Stimulated activated CD8-positive, alpha-beta memory T cell treated with anti-CD3 and anti-CD28 coated beads, Interleukin-12 subunit alpha, Interleukin-12 subunit beta, amount 100 ng/mL, for 24 hours (primary cell): Measurements from ENCODE around the gene APOBEC3F.
"Not testable (repeated sequence)": the region's sequence is repeated elsewhere in the genome, so short reads cannot be mapped to it uniquely, and the experiment has no call there.

Experiments
- DNase-seq: peaks from one replicate; pipeline ENCODE4 v3.0.0-alpha.2; 2020; ENCODE audit errors: extremely low read depth

APOBEC3F gene

DNA sequence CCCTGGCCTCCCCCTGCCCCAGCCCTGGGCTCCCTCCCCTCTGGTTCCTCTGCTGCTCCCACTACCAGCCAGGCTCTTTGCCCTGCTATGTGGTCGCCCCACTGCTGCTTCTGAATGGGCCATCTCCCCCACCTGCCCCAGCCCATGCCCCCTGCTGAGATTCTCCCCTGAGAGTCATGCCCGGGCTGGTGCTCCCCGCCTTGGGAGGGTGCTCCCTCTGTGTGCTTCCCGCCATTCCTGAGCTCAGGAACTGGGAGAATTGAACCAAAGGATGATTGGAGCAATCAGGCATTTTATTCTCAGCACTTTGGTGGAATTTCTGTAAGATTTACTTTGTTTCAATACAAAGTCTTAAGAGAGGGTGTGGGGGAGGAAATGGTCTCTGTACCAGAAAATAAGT lies 12.9 kb upstream of the APOBEC3F start:
- DNase-seq: no peak

DNA sequence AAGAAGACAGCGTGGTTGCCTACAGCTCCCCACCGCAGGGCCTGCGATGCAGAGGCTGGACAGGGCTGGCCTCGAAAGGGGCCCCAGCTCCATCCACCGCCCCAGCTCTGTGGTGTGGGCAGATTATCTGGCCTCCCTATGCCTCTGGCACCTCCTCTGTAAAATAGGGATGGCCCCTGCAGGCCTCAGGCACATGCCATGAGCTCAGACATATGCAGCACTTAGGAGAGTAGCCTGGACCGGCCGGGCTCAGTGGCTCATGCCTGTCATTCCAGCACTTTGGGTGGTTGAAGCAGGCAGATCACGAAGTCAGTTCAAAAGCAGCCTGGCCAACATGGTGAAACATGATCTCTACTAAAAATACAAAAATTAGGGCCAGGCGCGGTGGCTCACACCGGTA lies 12.4 kb upstream of the APOBEC3F start:
- no peak for DNase-seq

DNA sequence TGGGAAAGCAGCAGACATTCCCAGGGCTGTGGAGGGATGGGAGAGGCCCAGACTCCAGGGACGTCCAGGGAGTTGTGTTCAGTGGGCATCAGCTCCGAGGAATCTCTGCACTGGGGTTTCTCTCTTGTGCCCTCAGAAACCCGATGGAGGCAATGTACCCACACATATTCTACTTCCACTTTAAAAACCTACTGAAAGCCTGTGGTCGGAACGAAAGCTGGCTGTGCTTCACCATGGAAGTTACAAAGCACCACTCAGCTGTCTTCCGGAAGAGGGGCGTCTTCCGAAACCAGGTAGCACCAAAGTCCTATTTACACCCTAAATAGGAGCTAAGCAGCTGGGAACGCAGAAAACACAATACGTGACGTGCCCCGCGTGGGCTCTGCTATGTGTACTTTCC lies 11.4 kb upstream of the APOBEC3F start:
- DNase-seq: no peak

DNA sequence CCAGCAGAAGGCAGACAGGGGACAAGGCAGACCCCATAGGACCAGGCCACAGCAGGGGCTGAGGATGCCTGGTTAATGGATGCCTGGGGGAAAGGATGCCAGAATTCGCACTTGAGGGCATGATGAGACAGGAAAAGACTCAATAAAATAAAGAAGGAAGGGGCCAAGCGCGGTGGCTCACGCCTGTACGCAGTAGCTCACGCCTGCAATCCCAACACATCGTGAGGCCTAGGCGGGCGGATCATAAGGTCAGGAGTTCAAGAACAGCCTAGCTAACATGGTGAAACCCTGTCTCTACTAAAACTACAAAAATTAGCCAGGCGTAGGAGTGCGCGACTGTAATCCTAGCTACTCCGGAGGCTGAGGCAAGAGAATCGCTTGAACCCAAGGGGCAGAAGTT lies 10.0 kb upstream of the APOBEC3F start:
- DNase-seq: no peak

DNA sequence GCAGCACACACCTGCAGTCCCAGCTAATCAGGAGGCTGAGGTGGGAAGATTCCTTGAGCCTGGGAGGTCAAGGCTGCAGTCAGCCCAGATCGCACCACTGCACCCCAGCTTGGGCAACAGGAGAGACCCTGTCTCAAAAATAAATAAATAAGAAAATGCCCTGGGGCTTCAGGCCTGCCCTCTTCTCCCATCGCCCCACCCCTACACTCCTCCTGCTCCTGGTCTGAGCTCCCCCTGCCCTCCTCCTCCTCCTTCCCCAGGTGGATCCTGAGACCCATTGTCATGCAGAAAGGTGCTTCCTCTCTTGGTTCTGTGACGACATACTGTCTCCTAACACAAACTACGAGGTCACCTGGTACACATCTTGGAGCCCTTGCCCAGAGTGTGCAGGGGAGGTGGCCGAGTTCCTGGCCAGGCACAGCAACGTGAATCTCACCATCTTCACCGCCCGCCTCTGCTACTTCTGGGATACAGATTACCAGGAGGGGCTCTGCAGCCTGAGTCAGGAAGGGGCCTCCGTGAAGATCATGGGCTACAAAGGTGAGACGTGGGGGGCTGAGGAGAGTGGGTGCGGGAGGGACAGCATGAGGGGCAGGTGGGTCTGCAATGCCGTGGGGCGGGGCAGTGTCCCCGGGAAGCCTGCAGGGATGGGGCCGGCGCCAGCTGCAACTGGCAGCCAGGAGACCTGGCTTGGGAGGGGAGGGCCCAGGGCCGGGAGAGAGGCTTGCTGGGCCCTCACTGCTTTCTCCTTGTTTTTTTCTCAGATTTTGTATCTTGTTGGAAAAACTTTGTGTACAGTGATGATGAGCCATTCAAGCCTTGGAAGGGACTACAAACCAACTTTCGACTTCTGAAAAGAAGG lies 9.0 kb upstream of the APOBEC3F start:
- DNase-seq: not testable (repeated sequence)

DNA sequence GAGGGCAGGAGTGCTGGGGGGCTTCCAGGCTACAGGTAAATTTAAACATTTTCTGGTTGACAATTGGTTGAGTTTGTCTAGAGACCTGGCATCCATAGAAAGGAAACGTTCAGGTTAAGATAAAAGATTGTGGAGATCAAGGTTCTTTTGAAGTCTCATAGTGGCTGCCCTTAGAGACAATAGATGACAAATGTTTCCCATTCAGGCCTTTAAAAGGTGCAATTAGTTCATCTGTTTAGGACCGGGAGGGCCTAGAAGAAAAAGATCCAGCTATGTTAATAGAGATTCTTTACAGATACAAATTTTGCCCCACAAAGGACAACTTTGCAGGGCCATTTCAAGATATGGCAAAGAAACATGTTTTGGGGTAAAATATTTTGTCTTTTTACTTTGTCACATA lies 3.6 kb upstream of the APOBEC3F start:
- not testable (repeated sequence) for DNase-seq

DNA sequence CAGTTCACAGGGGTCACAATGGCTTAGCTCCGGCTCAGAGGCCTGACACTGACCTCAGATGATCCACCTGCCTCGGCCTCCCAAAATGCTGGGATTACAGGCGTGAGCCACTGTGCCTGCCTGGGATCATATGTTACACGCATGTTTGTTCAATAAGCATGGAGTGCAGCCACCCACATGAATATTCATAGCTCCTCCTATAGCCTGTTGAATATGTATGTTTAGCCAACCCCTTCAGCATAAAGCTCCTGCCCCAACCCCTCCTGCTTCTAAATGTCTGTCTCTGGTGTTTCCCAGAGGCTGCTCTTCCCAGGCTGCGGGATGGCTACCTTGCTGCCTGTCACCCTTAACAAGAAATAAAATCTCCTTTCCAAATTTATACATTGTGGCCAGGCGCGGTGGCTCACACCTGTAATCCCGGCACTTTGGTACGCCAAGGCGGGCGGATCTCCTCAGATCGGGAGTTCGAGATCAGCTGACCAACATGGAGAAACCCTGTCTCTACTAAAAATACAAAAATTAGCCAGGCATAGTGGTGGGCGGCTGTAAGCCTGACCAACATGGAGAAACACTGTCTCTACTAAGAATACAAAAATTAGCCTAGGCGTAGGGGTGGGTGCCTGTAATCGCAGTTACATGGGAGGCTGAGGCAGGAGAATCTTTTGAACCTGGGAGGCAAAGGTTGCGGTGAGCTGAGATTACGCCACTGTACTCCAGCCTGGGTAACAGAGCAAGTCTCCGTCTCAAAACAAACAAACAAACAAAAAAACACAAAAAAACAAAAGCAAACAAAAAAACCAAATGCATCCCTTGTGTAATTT lies 1.1 kb upstream of the APOBEC3F start:
- no peak for DNase-seq

DNA sequence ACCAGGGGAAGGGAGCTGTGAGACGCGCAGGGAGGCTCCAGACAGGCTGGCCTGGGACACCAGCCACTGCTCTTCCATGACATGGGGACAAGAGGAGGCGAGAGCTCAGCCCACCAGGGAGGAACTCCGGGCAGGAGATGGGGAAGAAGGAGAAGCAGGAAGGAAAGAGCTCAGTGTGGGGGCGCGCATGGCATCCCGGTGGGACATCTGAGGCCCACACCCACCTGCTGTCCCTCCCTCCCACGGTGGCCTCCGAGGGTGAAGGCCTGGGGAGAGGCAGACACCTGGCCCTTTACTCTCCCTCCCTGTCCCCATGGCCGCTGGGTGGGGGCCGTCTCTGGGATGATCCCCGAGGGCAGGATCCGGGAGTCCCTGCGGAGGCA lies 518 bp upstream of the APOBEC3F start:
- DNase-seq: not testable (repeated sequence)

DNA sequence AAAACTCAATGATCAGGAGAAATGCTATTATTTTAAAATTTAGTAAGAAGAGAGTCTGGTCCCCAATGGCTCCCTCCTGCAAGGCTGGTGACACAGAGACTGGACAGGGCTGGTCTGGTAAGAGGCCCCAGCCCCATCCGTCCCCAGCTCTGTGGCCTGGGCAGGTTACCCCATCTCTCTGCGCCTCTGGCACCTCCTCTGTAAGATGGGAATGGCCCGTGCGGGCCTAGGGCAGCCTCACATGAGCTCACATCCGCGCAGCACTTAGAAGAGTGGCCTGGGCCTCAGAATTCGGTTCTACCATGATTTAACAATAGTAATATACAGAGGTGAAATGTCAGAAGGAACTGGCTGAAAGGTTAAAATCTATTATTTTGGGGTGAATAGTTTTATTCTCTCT lies 1.2 kb downstream of the APOBEC3F start:
- no peak for DNase-seq

DNA sequence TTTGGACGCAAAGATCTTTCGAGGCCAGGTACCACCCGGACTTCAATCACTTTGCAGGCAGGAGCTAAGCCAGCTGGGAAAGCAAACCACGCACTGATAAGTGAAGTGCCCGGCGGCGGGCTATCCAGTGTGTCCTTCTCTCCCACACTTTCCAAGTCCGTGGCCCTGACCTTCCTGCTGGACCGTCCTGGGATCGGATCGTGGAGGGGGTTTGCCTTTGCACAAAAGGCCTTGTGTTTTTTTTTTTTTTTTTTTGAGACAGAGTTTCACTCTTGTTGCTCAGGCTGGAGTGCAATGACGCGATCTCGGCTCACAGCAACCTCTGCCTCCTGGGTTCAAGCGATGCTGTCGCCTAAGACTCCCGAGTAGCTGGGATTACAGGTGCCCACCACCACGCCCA lies 2.4 kb downstream of the APOBEC3F start:
- DNase-seq: not testable (repeated sequence)

DNA sequence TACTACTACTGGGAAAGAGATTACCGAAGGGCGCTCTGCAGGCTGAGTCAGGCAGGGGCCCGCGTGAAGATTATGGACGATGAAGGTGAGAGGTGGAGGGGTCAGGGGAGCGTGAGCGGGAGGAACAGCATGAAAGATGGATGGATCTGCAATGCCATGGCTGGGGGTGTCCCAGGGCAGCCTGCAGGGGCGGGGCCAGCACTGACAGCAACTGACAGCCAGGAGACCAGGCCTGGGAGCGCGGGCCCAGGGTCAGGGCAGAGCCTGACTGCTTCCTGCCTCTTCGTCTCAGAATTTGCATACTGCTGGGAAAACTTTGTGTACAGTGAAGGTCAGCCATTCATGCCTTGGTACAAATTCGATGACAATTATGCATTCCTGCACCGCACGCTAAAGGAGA lies 4.5 kb downstream of the APOBEC3F start:
- not testable (repeated sequence) for DNase-seq

DNA sequence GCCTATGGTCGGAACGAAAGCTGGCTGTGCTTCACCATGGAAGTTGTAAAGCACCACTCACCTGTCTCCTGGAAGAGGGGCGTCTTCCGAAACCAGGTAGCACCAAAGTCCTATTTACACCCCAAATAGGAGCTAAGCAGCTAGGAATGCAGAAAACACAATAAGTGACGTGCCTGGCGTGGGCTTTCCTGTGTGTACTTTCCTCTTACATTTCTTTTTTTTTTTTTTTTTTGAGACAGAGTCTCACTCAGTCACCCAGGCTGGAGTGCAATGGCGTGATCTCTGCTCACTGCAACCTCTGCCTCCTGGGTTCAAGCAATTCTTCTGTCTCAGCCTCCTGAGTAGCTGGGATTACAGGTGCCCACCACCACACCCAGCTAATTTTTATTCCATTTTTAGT lies 8.8 kb downstream of the APOBEC3F start:
- not testable (repeated sequence) for DNase-seq

DNA sequence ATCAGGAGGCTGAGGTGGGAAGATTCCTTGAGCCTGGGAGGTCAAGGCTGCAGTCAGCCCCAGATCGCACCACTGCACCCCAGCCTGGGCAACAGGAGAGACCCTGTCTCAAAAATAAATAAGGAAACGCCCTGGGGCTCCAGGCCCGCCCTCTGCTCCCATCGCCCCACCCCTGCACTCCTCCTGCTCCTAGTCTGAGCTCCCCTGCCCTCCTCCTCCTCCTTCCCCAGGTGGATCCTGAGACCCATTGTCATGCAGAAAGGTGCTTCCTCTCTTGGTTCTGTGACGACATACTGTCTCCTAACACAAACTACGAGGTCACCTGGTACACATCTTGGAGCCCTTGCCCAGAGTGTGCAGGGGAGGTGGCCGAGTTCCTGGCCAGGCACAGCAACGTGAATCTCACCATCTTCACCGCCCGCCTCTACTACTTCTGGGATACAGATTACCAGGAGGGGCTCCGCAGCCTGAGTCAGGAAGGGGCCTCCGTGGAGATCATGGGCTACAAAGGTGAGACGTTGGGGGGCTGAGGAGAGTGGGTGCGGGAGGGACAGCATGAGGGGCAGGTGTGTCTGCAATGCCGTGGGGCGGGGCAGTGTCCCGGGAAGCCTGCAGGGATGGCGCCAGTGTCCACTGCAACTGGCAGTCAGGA lies 11.3 kb downstream of the APOBEC3F start:
- DNase-seq: not testable (repeated sequence)

DNA sequence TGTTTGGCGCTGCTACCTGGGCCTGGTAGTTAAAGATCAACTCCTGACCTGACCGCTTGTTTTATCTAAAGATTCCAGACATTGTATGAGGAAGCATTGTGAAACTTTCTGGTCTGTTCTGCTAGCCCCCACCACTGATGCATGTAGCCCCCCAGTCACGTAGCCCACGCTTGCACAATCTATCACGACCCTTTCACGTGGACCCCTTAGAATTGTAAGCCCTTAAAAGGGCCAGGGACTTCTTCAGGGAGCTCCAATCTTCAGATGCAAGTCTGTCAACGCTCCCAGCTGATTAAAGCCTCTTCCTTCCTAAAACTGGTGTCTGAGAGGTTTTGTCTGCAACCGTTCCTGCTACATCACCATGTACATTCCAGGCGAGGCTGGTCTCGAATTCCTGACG lies 15.0 kb downstream of the APOBEC3F start:
- no peak for DNase-seq

DNA sequence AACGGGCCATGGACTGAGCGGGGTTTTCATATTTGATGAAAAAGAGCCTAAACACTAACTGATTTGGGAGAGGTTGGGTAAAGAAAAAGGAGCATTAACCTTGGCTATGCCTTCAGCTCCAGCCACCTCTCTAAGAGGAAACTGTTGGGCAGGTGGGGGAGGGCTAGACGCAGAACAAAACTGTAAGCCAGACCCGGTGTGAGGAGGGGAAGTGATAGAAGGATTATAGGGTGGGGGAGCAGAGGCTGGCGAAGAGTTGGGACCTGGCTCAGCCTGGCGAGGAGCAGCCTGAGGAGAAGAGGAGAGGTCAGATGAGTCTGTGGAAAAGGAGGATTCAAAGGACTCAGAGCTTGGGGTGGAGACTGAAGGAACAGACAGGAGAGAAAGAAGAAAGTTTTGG lies 20.6 kb downstream of the APOBEC3F start:
- DNase-seq: not testable (repeated sequence)

DNA sequence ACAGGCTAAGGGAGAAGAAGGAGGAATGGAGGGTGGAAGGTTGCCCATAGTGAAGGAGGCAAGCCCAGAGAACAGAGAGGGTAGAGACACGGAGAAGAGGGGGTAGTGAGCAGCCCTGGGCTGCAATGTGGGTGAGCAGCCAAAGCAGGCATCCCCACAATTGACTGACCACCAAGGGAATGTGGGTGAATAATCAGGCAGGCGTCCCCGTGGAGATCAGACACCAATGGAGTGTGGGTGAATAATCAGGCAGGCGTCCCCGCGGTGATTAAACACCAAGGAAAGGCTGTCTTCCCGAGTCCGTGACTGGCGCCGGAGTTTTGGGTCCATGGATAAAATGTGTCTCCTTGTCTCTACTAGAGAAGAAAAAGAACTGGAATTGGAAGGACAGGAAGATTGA lies 21.3 kb downstream of the APOBEC3F start:
- not testable (repeated sequence) for DNase-seq

DNA sequence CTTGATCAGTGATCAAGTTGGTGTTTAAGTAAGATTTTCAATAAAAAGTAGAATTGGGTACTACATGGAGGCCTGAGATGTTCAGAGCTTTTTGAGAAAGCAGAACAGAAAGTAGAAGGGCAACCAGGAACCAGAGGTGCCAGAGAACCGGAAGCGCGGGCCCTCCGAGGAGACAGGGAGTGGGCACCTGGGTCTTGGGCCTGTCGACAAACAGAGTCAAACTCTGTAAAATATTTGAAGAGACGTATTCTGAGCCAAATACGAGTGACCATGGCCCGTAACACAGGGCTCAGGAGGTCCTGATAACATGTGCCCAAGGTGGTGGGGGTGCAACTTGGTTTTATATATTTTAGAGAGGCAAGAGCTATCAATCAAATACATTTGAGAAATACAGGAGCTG lies 23.2 kb downstream of the APOBEC3F start:
- not testable (repeated sequence) for DNase-seq

DNA sequence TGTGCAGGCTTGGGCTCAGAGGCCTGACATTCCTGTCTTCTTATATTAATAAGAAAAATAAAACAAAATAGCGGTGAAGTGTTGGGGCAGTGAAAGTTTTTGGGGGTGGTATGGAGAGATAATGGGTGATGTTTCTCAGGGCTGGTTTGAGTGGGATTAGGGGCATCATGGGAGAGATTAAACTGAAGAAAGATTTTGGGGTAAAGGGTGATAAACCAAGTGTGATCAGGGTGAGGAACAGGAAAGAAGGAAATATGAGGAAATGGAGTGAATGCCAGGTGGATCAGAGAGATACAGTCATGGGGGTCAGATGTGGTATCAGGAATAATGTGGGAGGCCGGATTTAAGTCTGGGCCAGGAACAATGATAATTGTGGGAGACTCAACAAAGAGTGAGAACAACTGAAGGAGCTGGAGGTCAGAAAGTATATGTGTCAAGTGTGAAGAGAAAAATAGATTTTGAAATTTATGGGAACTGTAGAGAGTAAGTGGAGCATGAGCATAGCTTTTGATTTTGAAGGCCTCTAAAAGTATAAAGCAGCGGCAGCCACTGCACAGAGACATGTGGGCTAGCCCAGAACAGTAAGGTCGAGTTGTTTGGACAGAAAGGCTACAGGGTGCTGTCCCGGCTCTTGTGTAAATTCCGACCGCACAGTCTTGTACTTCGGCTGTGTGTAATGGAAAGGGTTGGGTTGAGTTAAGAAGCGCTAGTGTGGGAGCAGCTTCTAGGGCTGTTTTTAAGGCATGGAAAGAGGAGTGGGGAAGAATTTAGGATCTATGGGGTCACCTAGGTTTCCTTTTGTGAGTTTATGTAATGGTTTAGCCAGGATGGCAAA lies 26.0 kb downstream of the APOBEC3F start:
- not testable (repeated sequence) for DNase-seq

DNA sequence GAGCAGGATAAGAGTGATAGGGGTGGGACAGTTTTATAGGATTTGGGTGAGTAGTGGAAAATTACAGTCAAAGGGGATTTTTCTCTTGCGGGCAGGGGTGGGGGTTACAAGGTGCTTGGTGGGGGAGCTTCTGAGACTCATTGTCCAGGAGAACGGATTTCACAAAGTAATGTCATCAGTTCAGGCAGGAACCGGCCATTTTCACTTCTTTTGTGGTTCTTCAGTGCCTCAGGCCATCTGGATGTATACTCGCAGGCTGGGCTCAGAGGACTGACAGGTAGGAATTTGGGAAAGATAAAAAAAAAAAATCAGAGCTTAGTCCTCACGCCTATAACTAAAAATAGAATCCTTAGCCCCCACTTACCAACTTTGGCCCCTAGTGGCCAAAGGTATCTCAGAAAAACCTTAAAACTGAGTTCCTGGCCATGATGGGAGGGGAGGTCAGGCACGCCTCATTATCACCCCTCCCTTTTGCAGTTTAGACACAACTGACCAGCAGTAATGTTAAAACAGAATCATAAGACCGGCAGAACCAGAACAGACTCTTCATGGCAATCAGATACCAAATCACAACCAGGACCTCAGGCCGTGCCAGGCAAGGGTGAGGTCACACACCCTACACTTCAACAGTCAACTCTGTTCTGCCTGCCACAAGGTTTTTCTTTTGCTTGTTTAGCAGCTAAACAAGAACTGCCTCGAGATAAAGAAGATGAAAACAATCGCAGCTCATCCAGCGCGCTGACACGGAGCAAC lies 27.5 kb downstream of the APOBEC3F start:
- no peak for DNase-seq

DNA sequence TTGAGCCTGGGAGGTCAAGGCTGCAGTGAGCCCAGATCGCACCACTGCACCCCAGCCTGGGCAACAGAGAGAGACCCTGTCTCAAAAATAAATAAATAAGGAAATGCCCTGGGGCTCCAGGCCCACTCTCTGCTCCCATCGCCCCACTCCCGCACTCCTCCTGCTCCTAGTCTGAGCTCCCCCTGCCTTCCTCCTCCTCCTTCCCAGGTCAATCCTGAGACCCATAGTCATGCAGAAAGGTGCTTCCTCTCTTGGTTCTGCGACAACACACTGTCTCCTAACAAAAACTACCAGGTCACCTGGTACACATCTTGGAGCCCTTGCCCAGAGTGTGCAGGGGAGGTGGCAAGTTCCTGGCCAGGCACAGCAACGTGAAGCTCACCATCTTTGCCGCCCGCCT lies 29.5 kb downstream of the APOBEC3F start:
- no peak for DNase-seq

DNA sequence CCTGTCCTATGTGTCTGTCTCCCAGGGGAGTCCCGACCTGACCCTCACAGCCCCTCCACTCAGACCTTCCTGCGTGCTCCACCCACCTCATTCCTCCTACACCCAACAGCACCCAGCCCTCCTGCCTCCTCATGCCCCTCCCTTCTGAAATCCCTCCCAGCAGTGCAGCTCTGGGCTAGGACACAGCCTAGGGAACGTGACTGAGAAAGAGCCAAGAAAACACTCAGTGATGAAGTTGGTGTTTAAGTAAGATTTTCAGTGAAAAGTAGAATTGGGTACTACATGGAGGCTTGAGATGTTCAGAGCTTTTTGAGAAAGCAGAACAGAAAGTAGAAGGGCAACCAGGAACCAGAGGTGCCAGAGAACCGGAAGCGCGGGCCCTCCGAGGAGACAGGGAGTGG lies 31.9 kb downstream of the APOBEC3F start:
- not testable (repeated sequence) for DNase-seq
